Measurements from ENCODE around the gene SH3PXD2A.

DNA sequence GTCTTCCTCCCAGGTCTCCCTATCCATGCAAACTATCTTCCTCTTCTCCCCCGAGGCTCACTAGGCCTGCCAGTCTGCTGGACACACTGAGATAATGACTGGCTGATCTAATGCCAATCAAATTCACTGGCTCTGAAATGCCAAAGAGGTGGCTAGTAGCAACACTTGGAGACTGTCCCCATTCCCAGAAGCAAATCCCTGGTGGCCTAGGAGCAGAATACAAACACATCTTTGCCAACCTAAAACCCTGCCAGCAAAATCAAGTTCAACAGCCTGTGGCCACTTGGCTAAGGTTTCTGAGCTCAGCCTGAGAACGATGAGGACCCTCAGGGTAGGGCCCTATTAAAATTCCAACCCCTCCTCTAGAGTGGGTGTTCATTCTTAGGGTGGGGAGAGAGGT, 46.6 kb downstream of the SH3PXD2A start:
- TF ChIP-seq, protein P1, sequence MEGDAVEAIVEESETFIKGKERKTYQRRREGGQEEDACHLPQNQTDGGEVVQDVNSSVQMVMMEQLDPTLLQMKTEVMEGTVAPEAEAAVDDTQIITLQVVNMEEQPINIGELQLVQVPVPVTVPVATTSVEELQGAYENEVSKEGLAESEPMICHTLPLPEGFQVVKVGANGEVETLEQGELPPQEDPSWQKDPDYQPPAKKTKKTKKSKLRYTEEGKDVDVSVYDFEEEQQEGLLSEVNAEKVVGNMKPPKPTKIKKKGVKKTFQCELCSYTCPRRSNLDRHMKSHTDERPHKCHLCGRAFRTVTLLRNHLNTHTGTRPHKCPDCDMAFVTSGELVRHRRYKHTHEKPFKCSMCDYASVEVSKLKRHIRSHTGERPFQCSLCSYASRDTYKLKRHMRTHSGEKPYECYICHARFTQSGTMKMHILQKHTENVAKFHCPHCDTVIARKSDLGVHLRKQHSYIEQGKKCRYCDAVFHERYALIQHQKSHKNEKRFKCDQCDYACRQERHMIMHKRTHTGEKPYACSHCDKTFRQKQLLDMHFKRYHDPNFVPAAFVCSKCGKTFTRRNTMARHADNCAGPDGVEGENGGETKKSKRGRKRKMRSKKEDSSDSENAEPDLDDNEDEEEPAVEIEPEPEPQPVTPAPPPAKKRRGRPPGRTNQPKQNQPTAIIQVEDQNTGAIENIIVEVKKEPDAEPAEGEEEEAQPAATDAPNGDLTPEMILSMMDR (conservative IDR thresholded peaks at IDR 0.05 in 1 of 2, IDR thresholded peaks at IDR 0.05 in 1 of 2; ENCODE audit: extremely low read depth in 1 of 2, insufficient read depth in 1 of 2, low read depth in 1 of 2, low read length in 2 of 2) = no peak
- TF ChIP-seq EZH2 (IDR thresholded peaks at IDR 0.05; ENCODE audit: borderline replicate concordance, low read length) = no peak

All from mammary epithelial cell (primary cell).